ENCODE results near the gene PLA2G2F.

The PLA2G2F gene

GRCh38 chr1:20143734-20144565 lies 4.8 kb downstream of the PLA2G2F start:
- DNase-seq, result no peak

- no peak for DNase-seq
Observed at GRCh38 chr1:20147846-20148570, 8.9 kb downstream of the PLA2G2F start.

- DNase-seq, result no peak
Observed at GRCh38 chr1:20148571-20149500, 9.7 kb downstream of the PLA2G2F start.

GRCh38 chr1:20149601-20150325 lies 10.6 kb downstream of the PLA2G2F start:
- no peak for DNase-seq

GRCh38 chr1:20150326-20150705 lies 11.2 kb downstream of the PLA2G2F start:
- DNase-seq, result no peak

GRCh38 chr1:20150969-20151368 lies 11.8 kb downstream of the PLA2G2F start:
- no peak for DNase-seq

- peak; percentile 55 for DNase-seq
Observed at GRCh38 chr1:20151906-20152598, 12.9 kb downstream of the PLA2G2F start.

GRCh38 chr1:20152599-20152930 lies 13.4 kb downstream of the PLA2G2F start:
- DNase-seq, result no peak

- DNase-seq, result no peak
Observed at GRCh38 chr1:20153000-20153418, 13.9 kb downstream of the PLA2G2F start.

GRCh38 chr1:20154301-20154831 lies 15.2 kb downstream of the PLA2G2F start:
- DNase-seq, result no peak

- no peak for DNase-seq
Observed at GRCh38 chr1:20158358-20159070, 19.4 kb downstream of the PLA2G2F start.

GRCh38 chr1:20160034-20160433 lies 20.9 kb downstream of the PLA2G2F start:
- no peak for DNase-seq

- DNase-seq, result no peak
Observed at GRCh38 chr1:20164694-20165202, 25.6 kb downstream of the PLA2G2F start.

GRCh38 chr1:20165522-20165951 lies 26.4 kb downstream of the PLA2G2F start:
- DNase-seq, result no peak

- no peak for DNase-seq
Observed at GRCh38 chr1:20166051-20166450, 26.9 kb downstream of the PLA2G2F start.

- no peak for DNase-seq
Observed at GRCh38 chr1:20167126-20167525, 28.0 kb downstream of the PLA2G2F start.

GRCh38 chr1:20168564-20169491 lies 29.7 kb downstream of the PLA2G2F start:
- DNase-seq, result no peak

GRCh38 chr1:20169932-20170331 lies 30.8 kb downstream of the PLA2G2F start:
- DNase-seq, result no peak

- DNase-seq, result no peak
Observed at GRCh38 chr1:20172033-20172590, 33.0 kb downstream of the PLA2G2F start.

Data from NK-92 treated with Interleukin-12 subunit alpha and Interleukin-12 subunit beta, amount 100 ng/mL, for 24 hours (cell line).